A673 (cell line): ENCODE data around the gene FAM83D.

Experiments used
- CTCF ChIP-seq: fragments of 300-800, 200-600 bp; sonication (generic); conservative IDR thresholded peaks from 2 replicates; pipeline ENCODE4 v1.5.1; 2017; ENCODE audit warnings: low read depth, mild to moderate bottlenecking, antibody characterized with exemption, low read length, moderate library complexity, mixed read lengths
- EZH2 ChIP-seq: fragments of 200-600 bp; sonication (generic); IDR thresholded peaks from 2 replicates; pipeline ENCODE4 v1.6.1; 2017; ENCODE audit warnings: borderline replicate concordance, low read depth, mild to moderate bottlenecking, mixed read lengths, antibody characterized with exemption, low read length; ENCODE audit not compliant: poor library complexity, severe bottlenecking

GRCh38 chr20:38880952-38881735, 45.1 kb upstream of the FAM83D start:
- no peak for TF ChIP-seq EZH2
- TF ChIP-seq CTCF: no peak
